SK-N-SH (cell line): Measurements from ENCODE around the gene ADAMTS9. TPM values are rescaled to one million over a fixed set of nuclear protein-coding genes. Genes with fewer than 3 reads are reported as not detected.

ENCODE experiments used
- CTCF ChIA-PET: fragments of 300-600, 350-600 bp; formaldehyde crosslinking; extraction: SDS; loops from one replicate; lab custom pipeline; 2021; lab: Yijun Ruan, JAX
- POLR2A ChIA-PET: fragments of 350-600 bp; sonication (Branson Sonifier 250); formaldehyde crosslinking; extraction: SDS; loops from one replicate; lab custom pipeline; 2020; ENCODE audit warnings: antibody characterized with exemption, inconsistent platforms; lab: Yijun Ruan, JAX
- DNase-seq: peaks from one replicate; pipeline ENCODE4 v3.0.0; 2012
- H2AFZ ChIP-seq: fragments of 200-600 bp; sonication (generic); 2 replicates; pipeline ENCODE4 v1.8.1; 2016; ENCODE audit warnings: antibody characterized with exemption, mild to moderate bottlenecking, low read depth
- H3F3A ChIP-seq: fragments of 200-600 bp; sonication (generic); replicated peaks from 2 replicates; pipeline ENCODE3; 2016; ENCODE audit warnings: antibody characterized with exemption, mild to moderate bottlenecking; ENCODE audit not compliant: insufficient read depth
- H3K27ac ChIP-seq, 2 experiments: fragments of 200-500 bp in 1 of 2; fragments of 200-600 bp in 1 of 2; sonication (Bioruptor generic) in 1 of 2; sonication (generic), shearing (Covaris generic) in 1 of 2; 2 replicates each; pipeline versions ENCODE4 v1.5.1 to v1.6.1; 2014 to 2016; ENCODE audit warnings: low read depth in 2 of 2, inconsistent platforms in 1 of 2, low read length in 1 of 2, mild to moderate bottlenecking in 1 of 2, mixed read lengths in 1 of 2
- H3K27me3 ChIP-seq: fragments of 200-600 bp; sonication (generic), shearing (Covaris generic); 2 replicates; pipeline ENCODE4 v1.6.1; 2016; ENCODE audit warnings: mixed run types; ENCODE audit not compliant: insufficient read depth
- H3K36me3 ChIP-seq, 2 experiments: fragments of 200-500 bp in 1 of 2; fragments of 200-600 bp in 1 of 2; sonication (Bioruptor generic) in 1 of 2; sonication (generic) in 1 of 2; replicated peaks in 1 of 2; 2 replicates each; pipeline versions ENCODE3 to v1.5.1; 2014 to 2016; ENCODE audit warnings: low read length in 1 of 2, mild to moderate bottlenecking in 1 of 2; ENCODE audit not compliant: insufficient read depth in 2 of 2, control insufficient read depth in 1 of 2
- H3K4me1 ChIP-seq, 2 experiments: fragments of 200-500 bp in 1 of 2; fragments of 200-600 bp in 1 of 2; sonication (Bioruptor generic) in 1 of 2; sonication (generic), shearing (Covaris generic) in 1 of 2; 2 replicates each; pipeline versions ENCODE4 v1.5.1 to v1.6.1; 2014 to 2016; ENCODE audit warnings: low read depth in 1 of 2, low read length in 1 of 2, mixed run types in 1 of 2; ENCODE audit not compliant: insufficient read depth in 2 of 2, control insufficient read depth in 1 of 2
- H3K4me2 ChIP-seq: fragments of 200-600 bp; sonication (generic), shearing (Covaris generic); 2 replicates; pipeline ENCODE4 v1.6.1; 2017; ENCODE audit warnings: mixed run types
- H3K4me3 ChIP-seq, 2 experiments: fragments of 200-500 bp in 1 of 2; fragments of 200-600 bp in 1 of 2; sonication (Bioruptor generic) in 1 of 2; sonication (generic), shearing (Covaris generic) in 1 of 2; 2 replicates each; pipeline versions ENCODE4 v1.5.1 to v1.8.1; 2014 to 2016; ENCODE audit warnings: low read depth in 2 of 2, inconsistent platforms in 1 of 2, low read length in 1 of 2, mild to moderate bottlenecking in 1 of 2, mixed read lengths in 1 of 2, moderate library complexity in 1 of 2
- H3K79me2 ChIP-seq: fragments of 200-600 bp; sonication (generic); 2 replicates; pipeline ENCODE4 v1.8.1; 2017; ENCODE audit warnings: mild to moderate bottlenecking; ENCODE audit not compliant: insufficient read depth
- H3K9ac ChIP-seq: fragments of 200-600 bp; sonication (generic); 2 replicates; pipeline ENCODE4 v1.6.1; 2017; ENCODE audit warnings: mixed run types
- H3K9me2 ChIP-seq: fragments of 200-600 bp; sonication (generic); 2 replicates; pipeline ENCODE4 v1.6.1; 2017; ENCODE audit warnings: mixed run types
- H3K9me3 ChIP-seq: fragments of 200-600 bp; sonication (generic); 2 replicates; pipeline ENCODE4 v1.6.1; 2017; ENCODE audit warnings: mixed run types, mild to moderate bottlenecking, moderate library complexity
- H4K20me1 ChIP-seq: fragments of 200-600 bp; sonication (generic); 2 replicates; pipeline ENCODE4 v1.6.1; 2017; ENCODE audit warnings: mild to moderate bottlenecking, mixed run types; ENCODE audit not compliant: insufficient read depth
- FOSL2 ChIP-seq: IDR thresholded peaks from 2 replicates; pipeline ENCODE4 v1.4.0; 2012; ENCODE audit warnings: low read depth, mild to moderate bottlenecking, moderate library complexity, borderline replicate concordance
- JUND ChIP-seq: IDR thresholded peaks from 2 replicates; pipeline ENCODE4 v1.4.0; 2012
- MAX ChIP-seq: IDR thresholded peaks from 2 replicates; pipeline ENCODE4 v1.4.0; 2012; ENCODE audit warnings: low read depth
- RFX5 ChIP-seq: IDR thresholded peaks from 2 replicates; pipeline ENCODE4 v1.6.1; 2012; ENCODE audit warnings: mild to moderate bottlenecking, improper control_type of control experiment, low read length
- SMC3 ChIP-seq: IDR thresholded peaks from 2 replicates; pipeline ENCODE4 v1.6.1; 2012; ENCODE audit warnings: low read depth, low read length, improper control_type of control experiment
- WGBS: methylation state at CpG from one replicate; pipeline ENCODE4 v1.1.6; 2017; ENCODE audit warnings: low lambda C conversion rate; 5-methylcytosine and 5-hydroxymethylcytosine counted together
- polyA plus RNA-seq, 3 experiments: library from polyadenylated mRNA; depleted of rRNA; stranded (reverse); fragments of >200 nt; gene quantifications; 2 replicates each; pipeline ENCODE4 v1.2.3, GENCODE V29; 2012
- TF ChIP-seq, protein P1 (sequence below): fragments of 150-350 bp; IDR thresholded peaks from 2 replicates; pipeline ENCODE4 v1.6.1; 2017; ENCODE audit warnings: antibody characterized with exemption, low read length, low read depth, borderline replicate concordance

Gene ADAMTS9
- polyA plus RNA-seq, 1 of the 3 experiments (the other 2 are of a cell fraction) = 4.1 TPM

- POLR2A ChIA-PET = no interaction called here
- 67% methylated on average over 5 of the region's 5 CpGs for WGBS
- Histone ChIP-seq H3K9me3 (no peaks in the 10 kb centered on the region), H3K4me2 (no peak overlapping the region), H3K27ac (no peak overlapping the region), H3K4me3 (no peak overlapping the region), H3F3A (no peaks in the 10 kb centered on the region), H3K9ac (no peak overlapping the region), H3K4me1 (peaks cover 0 to 14% of the 10 kb centered on the region in 2 experiments; a peak in 2 of 4 replicates), H3K9me2 (no peaks in the 10 kb centered on the region), H2AFZ (no peak overlapping the region), H3K36me3 (peaks cover 0 to 44% of the 10 kb centered on the region in 2 experiments), H4K20me1 (no peaks in the 10 kb centered on the region), H3K27me3 (no peaks in the 10 kb centered on the region), H3K79me2 (no peaks in the 10 kb centered on the region)
- TF ChIP-seq SMC3 = no peak
- no peak for TF ChIP-seq FOSL2
- TF ChIP-seq JUND = no peak
- TF ChIP-seq, protein P1, sequence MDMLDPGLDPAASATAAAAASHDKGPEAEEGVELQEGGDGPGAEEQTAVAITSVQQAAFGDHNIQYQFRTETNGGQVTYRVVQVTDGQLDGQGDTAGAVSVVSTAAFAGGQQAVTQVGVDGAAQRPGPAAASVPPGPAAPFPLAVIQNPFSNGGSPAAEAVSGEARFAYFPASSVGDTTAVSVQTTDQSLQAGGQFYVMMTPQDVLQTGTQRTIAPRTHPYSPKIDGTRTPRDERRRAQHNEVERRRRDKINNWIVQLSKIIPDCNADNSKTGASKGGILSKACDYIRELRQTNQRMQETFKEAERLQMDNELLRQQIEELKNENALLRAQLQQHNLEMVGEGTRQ = no peak
- TF ChIP-seq RFX5 = no peak
- CTCF ChIA-PET = interaction anchor here (0.7 to 1.1 kb wide), 3 partner anchors 11 to 609 kb away, joined by 3 read pairs; no protein-coding TSS in a partner anchor
- DNase-seq = no peak
Observed at GRCh38 chr3:64568895-64569517, 118.8 kb downstream of the ADAMTS9 start.

DNA sequence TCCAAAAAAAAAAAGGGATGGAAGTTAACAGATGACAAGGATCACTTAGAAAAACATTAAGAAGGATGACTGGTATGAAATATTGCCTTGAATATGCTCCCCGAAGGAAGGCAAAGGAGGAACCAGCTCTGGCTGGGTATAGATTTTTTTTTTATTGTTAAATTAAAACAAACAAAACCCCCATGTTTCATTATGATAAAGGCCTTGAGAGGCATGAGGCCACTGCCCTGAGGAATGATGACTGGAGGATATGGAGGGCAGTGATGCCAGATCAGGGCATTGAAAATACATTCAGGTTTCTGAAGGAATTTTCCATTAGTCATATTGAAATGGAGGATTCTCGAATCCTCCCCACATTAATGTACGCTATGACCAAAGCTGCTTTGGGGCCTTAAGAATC lies 120.9 kb downstream of the ADAMTS9 start:
- H3K4me1 ChIP-seq = peaks cover 0 to 14% of the 10 kb centered on the region in 2 experiments; a peak in 2 of 4 replicates
- H3K9ac ChIP-seq = no peak overlapping the region
- H3K9me3 ChIP-seq = no peaks in the 10 kb centered on the region
- no peak for DNase-seq
- TF ChIP-seq, protein P1 = no peak
- TF ChIP-seq, all 33 proteins: peak for 0
- ChIA-PET CTCF (interaction anchor here (1.7 kb wide), 1 partner anchor 9 kb away, joined by 6 read pairs; no protein-coding TSS in a partner anchor), POLR2A (no interaction called here)
- Histone ChIP-seq H4K20me1 (no peaks in the 10 kb centered on the region), H3K79me2 (no peaks in the 10 kb centered on the region), H3K36me3 (peaks cover 0 to 47% of the 10 kb centered on the region in 2 experiments), H3K4me2 (no peak overlapping the region), H2AFZ (no peak overlapping the region), H3K27ac (peak overlapping the region in 1 of 2 experiments; percentile 22; a peak in 1 of 4 replicates), H3F3A (no peaks in the 10 kb centered on the region), H3K27me3 (no peaks in the 10 kb centered on the region), H3K9me2 (no peaks in the 10 kb centered on the region), H3K4me3 (no peak overlapping the region)
- WGBS = 80% methylated on average over 3 of the region's 3 CpGs

- no peak overlapping the region for H3K4me2 ChIP-seq
- no peak for DNase-seq
- H3F3A ChIP-seq = no peaks in the 10 kb centered on the region
- no peak overlapping the region for H2AFZ ChIP-seq
- WGBS = 83% methylated on average over 3 of the region's 3 CpGs
- ChIA-PET POLR2A (no interaction called here), CTCF (interaction anchor here (1.0 kb wide), 1 partner anchor 12 kb away, joined by 4 read pairs; no protein-coding TSS in a partner anchor)
- H3K9me3 ChIP-seq = no peaks in the 10 kb centered on the region
- H3K4me3 ChIP-seq = no peak overlapping the region
- no peaks in the 10 kb centered on the region for H3K79me2 ChIP-seq
- H3K4me1 ChIP-seq = peaks cover 0 to 14% of the 10 kb centered on the region in 2 experiments; a peak in 2 of 4 replicates
- no peak for TF ChIP-seq MAX
- H3K9ac ChIP-seq = no peak overlapping the region
- no peaks in the 10 kb centered on the region for H3K27me3 ChIP-seq
- no peaks in the 10 kb centered on the region for H4K20me1 ChIP-seq
- H3K27ac ChIP-seq = no peak overlapping the region; a peak in 1 of 4 replicates
- H3K9me2 ChIP-seq = no peaks in the 10 kb centered on the region
- peaks cover 0 to 59% of the 10 kb centered on the region in 2 experiments for H3K36me3 ChIP-seq
Observed at GRCh38 chr3:64563751-64564150, 124.0 kb downstream of the ADAMTS9 start.
